Measurements from ENCODE around the gene MTRR.

DNA sequence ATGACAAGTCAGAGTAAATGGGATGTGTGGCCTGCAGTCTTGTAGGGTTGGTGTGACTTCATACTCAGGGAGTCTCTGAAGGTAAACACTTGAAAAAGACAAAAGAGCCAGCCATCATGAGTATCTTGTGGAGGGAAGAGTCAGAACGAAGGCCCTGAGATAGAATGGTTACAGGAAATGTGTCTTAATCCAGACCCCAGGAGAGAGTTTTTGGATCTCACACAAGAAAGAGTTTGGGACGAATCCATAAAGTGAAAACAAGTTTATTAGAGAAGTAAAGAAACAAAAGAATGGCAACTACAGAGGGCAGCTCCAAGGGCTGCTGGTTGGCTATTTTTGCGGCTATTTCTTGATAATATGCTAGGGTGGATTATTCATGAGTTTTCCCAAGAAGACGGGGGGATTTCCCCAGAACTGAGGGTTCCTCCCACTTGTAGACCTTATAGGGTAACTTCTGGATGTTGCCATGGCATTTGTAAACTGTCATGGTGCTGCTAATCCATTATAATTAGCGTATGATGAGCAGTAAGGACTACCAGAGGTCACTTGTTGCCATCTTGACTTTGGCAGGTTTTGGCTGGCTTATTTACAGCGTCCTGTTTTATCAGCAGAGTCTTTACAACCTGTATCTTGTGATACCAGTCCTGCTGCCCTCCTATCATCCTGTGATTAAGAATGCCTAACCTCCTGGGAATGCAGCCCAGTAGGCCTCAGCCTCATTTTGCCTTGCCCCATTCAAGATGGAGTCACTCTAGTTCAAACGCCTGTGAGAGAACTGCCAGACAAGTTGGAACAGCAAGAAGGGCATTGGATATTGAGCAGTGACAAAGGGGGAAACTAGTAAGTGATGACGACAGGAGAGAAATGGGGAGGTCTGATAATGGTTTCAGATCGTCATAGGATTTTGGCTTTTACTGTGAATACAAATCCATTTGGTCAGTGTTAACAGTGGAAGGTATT is 34.0 kb downstream of the MTRR start:
- TF ChIP-seq, protein P1, sequence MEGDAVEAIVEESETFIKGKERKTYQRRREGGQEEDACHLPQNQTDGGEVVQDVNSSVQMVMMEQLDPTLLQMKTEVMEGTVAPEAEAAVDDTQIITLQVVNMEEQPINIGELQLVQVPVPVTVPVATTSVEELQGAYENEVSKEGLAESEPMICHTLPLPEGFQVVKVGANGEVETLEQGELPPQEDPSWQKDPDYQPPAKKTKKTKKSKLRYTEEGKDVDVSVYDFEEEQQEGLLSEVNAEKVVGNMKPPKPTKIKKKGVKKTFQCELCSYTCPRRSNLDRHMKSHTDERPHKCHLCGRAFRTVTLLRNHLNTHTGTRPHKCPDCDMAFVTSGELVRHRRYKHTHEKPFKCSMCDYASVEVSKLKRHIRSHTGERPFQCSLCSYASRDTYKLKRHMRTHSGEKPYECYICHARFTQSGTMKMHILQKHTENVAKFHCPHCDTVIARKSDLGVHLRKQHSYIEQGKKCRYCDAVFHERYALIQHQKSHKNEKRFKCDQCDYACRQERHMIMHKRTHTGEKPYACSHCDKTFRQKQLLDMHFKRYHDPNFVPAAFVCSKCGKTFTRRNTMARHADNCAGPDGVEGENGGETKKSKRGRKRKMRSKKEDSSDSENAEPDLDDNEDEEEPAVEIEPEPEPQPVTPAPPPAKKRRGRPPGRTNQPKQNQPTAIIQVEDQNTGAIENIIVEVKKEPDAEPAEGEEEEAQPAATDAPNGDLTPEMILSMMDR (IDR thresholded peaks at IDR 0.05) = no peak
- no peak for TF ChIP-seq POLR2A (IDR thresholded peaks at IDR 0.05)

Data from adrenal gland (tissue), 5 donors.